Sigmoid colon (tissue), 7 donors: ENCODE results near the gene MEA1. TPM values are rescaled to one million over a fixed set of nuclear protein-coding genes. Genes with fewer than 3 reads are reported as not detected.

Experiments used
- DNase-seq: peaks from one replicate; pipeline ENCODE4 v3.0.0-alpha.2; 2019
- H3K27ac ChIP-seq, 4 donors: fragments of 200-600 bp; sonication (generic); one replicate each; pipeline ENCODE4 v1.5.1; 2016 to 2019; ENCODE audit warnings: mild to moderate bottlenecking in 1 of 4
- H3K27me3 ChIP-seq, 3 donors: fragments of 200-600 bp; sonication (generic); one replicate each; pipeline ENCODE4 v1.5.1; 2019; ENCODE audit warnings: mild to moderate bottlenecking in 1 of 3
- H3K36me3 ChIP-seq, 4 donors: fragments of 200-600 bp; sonication (generic); one replicate each; pipeline ENCODE4 v1.5.1; 2016 to 2019
- H3K4me1 ChIP-seq, 4 donors: fragments of 200-600 bp; sonication (generic); one replicate each; pipeline ENCODE4 v1.5.1; 2017 to 2019
- H3K4me3 ChIP-seq, 4 donors: fragments of 200-600 bp; sonication (generic); one replicate each; pipeline ENCODE4 v1.5.1; 2017 to 2019; ENCODE audit warnings: mild to moderate bottlenecking in 2 of 4, moderate library complexity in 1 of 4
- H3K9me3 ChIP-seq, 4 donors: fragments of 200-600 bp in 3 of 4; sonication (generic) in 3 of 4; one replicate each; pipeline versions ENCODE4 v1.5.1 to v1.6.1; 2013 to 2019
- CTCF ChIP-seq, 4 experiments: fragments of 450-650 bp in 3 of 4; fragments of 200-600 bp in 1 of 4; IDR thresholded peaks; one replicate each; pipeline ENCODE4 v1.5.1; 2016 to 2019; ENCODE audit warnings: antibody characterized with exemption in 4 of 4, mild to moderate bottlenecking in 3 of 4, moderate library complexity in 2 of 4
- EP300 ChIP-seq, 4 donors: sonication (generic); formaldehyde crosslinking; IDR thresholded peaks; one replicate each; pipeline ENCODE4 v1.6.1; 2017; ENCODE audit warnings: antibody characterized with exemption in 4 of 4
- POLR2A ChIP-seq, 2 donors: fragments of 450-650 bp; IDR thresholded peaks; one replicate each; pipeline ENCODE4 v1.6.1; 2016; ENCODE audit warnings: antibody characterized with exemption in 2 of 2, mild to moderate bottlenecking in 2 of 2, moderate library complexity in 2 of 2
- POLR2AphosphoS5 ChIP-seq, 4 donors: sonication (generic); formaldehyde crosslinking; IDR thresholded peaks; one replicate each; pipeline ENCODE4 v1.6.1; 2017; ENCODE audit warnings: antibody characterized with exemption in 4 of 4
- WGBS, 2 donors: extraction: QIAGEN DNeasy Blood & Tissue Kit; methylation state at CpG; one replicate each; pipeline ENCODE4 v1.1.7; 2013; 5-methylcytosine and 5-hydroxymethylcytosine counted together
- intact Hi-C: fragments of 100-400 bp; cut with DNase I; formaldehyde crosslinking; loops from one replicate; pipeline ENCODE4 v1.15.1; 2023
- polyA plus RNA-seq, 3 donors: library from polyadenylated mRNA; stranded (reverse); fragments of 200-250 nt; gene quantifications; one replicate each; pipeline ENCODE4 v1.2.3, GENCODE V29; 2013
- total RNA-seq, 4 donors: library from RNA; depleted of rRNA; stranded (reverse); fragments of >200 nt; gene quantifications; one replicate each; pipeline ENCODE4 v1.1.0, GENCODE V29; 2016
- donor health status: healthy with polysubstance abuse.
- donor health status: Bipolar disorder and iron deficiency.
- donor health status: healthy.

The MEA1 gene
- total and polyA plus RNA-seq, 7 donors, result 49.0 to 93.1 (median 73.8) TPM

GRCh38 chr6:42978487-42978838 lies 35.3 kb downstream of the MEA1 start:
- TF ChIP-seq POLR2A (IDR thresholded peaks at IDR 0.05), result no peak
- no peak for TF ChIP-seq POLR2AphosphoS5 (IDR thresholded peaks at IDR 0.05)
- TF ChIP-seq EP300 (IDR thresholded peaks at IDR 0.05), result no peak
- TF ChIP-seq CTCF (IDR thresholded peaks at IDR 0.05), result no peak
- Histone ChIP-seq H3K4me3 (peak overlapping the region; percentile 82 to 99 (median 90)), H3K4me1 (peaks cover 0 to 36% (median 30%) of the 10 kb centered on the region in 4 donors), H3K9me3 (no peaks in the 10 kb centered on the region), H3K36me3 (peaks cover 0 to 3% (median 0%) of the 10 kb centered on the region in 4 donors), H3K27ac (peak overlapping the region; percentile 91 to 93 (median 93)), H3K27me3 (no peaks in the 10 kb centered on the region)
- 0 to 1% methylated on average over 28 of the region's 28 CpGs for WGBS, 2 donors
- intact Hi-C loops, result loop anchor here (2.0 kb wide), 2 partner anchors 50 to 76 kb away; partner anchors contain the start of gene CNPY3
- DNase-seq, result no peak

- WGBS, 2 donors, result 87 to 90% methylated on average over 5 of the region's 5 CpGs
- Histone ChIP-seq H3K36me3 (peaks cover 0 to 3% (median 0%) of the 10 kb centered on the region in 4 donors), H3K27ac (no peak overlapping the region), H3K9me3 (no peaks in the 10 kb centered on the region), H3K4me1 (peaks cover 0 to 34% (median 30%) of the 10 kb centered on the region in 4 donors), H3K4me3 (no peak overlapping the region), H3K27me3 (no peaks in the 10 kb centered on the region)
- DNase-seq, result no peak
- intact Hi-C loops, result no loop called here
- TF ChIP-seq EP300 (IDR thresholded peaks at IDR 0.05), result no peak
- no peak for TF ChIP-seq POLR2AphosphoS5 (IDR thresholded peaks at IDR 0.05)
- no peak for TF ChIP-seq POLR2A (IDR thresholded peaks at IDR 0.05)
- no peak for TF ChIP-seq CTCF (IDR thresholded peaks at IDR 0.05)
Observed at GRCh38 chr6:42974919-42975505, 38.7 kb downstream of the MEA1 start.

GRCh38 chr6:42973926-42974325 lies 39.8 kb downstream of the MEA1 start:
- no peak overlapping the region for H3K27ac ChIP-seq
- DNase-seq, result no peak
- H3K27me3 ChIP-seq, result no peaks in the 10 kb centered on the region
- H3K36me3 ChIP-seq, result peaks cover 0 to 9% (median 4%) of the 10 kb centered on the region in 4 donors
- H3K4me1 ChIP-seq, result peaks cover 0 to 27% (median 24%) of the 10 kb centered on the region in 4 donors
- 93 to 95% methylated on average over 3 of the region's 3 CpGs for WGBS, 2 donors
- intact Hi-C loops, result no loop called here
- no peaks in the 10 kb centered on the region for H3K9me3 ChIP-seq
- TF ChIP-seq POLR2A (IDR thresholded peaks at IDR 0.05) (no peak), EP300 (IDR thresholded peaks at IDR 0.05) (no peak), POLR2AphosphoS5 (IDR thresholded peaks at IDR 0.05) (no peak), CTCF (IDR thresholded peaks at IDR 0.05) (no peak)
- no peak overlapping the region for H3K4me3 ChIP-seq

- DNase-seq, result no peak
- Histone ChIP-seq H3K4me1 (peaks cover 0 to 12% (median 10%) of the 10 kb centered on the region in 4 donors), H3K9me3 (no peaks in the 10 kb centered on the region), H3K27ac (no peak overlapping the region), H3K36me3 (peaks cover 5 to 27% (median 8%) of the 10 kb centered on the region in 4 donors), H3K27me3 (no peaks in the 10 kb centered on the region), H3K4me3 (no peak overlapping the region)
- TF ChIP-seq POLR2AphosphoS5 (IDR thresholded peaks at IDR 0.05), result no peak
- no peak for TF ChIP-seq EP300 (IDR thresholded peaks at IDR 0.05)
- no peak for TF ChIP-seq POLR2A (IDR thresholded peaks at IDR 0.05)
- TF ChIP-seq CTCF (IDR thresholded peaks at IDR 0.05), result no peak
- intact Hi-C loops, result no loop called here
- WGBS, 2 donors, result 87 to 88% methylated on average over 3 of the region's 3 CpGs
Observed at GRCh38 chr6:42971746-42972327, 41.9 kb downstream of the MEA1 start.
